Endothelial cell (in vitro differentiated cells): ENCODE data around the gene RAVER1. TPM values are rescaled to one million over a fixed set of nuclear protein-coding genes. Genes with fewer than 3 reads are reported as not detected.
A peak's percentile ranks its signal among the peaks of the same experiment; 100 is the strongest.
"Not testable (repeated sequence)": the region's sequence is repeated elsewhere in the genome, so short reads cannot be mapped to it uniquely, and the experiment has no call there.

Source experiments
- DNase-seq: peaks from one replicate; pipeline ENCODE4 v3.0.0; 2021; ENCODE audit warnings: low spot score
- H3K27ac Mint-ChIP-seq: one replicate; pipeline ENCODE4 v1.8.0; 2021; ENCODE audit warnings: mixed read lengths, inconsistent platforms; ENCODE audit not compliant: unreplicated experiment
- H3K27me3 Mint-ChIP-seq: one replicate; pipeline ENCODE4 v1.8.0; 2021; ENCODE audit warnings: mild to moderate bottlenecking, moderate library complexity, mixed read lengths, inconsistent platforms; ENCODE audit not compliant: unreplicated experiment
- H3K36me3 Mint-ChIP-seq: one replicate; pipeline ENCODE4 v1.8.0; 2021; ENCODE audit warnings: mild to moderate bottlenecking, low read depth, mixed read lengths, inconsistent platforms; ENCODE audit not compliant: unreplicated experiment
- H3K4me1 Mint-ChIP-seq: one replicate; pipeline ENCODE4 v1.8.0; 2021; ENCODE audit warnings: mild to moderate bottlenecking, mixed read lengths, inconsistent platforms; ENCODE audit not compliant: unreplicated experiment
- H3K4me3 Mint-ChIP-seq: one replicate; pipeline ENCODE4 v1.8.0; 2021; ENCODE audit warnings: mild to moderate bottlenecking, mixed read lengths, inconsistent platforms; ENCODE audit not compliant: unreplicated experiment
- H3K9me3 Mint-ChIP-seq: one replicate; pipeline ENCODE4 v1.8.0; 2021; ENCODE audit warnings: mixed read lengths, inconsistent platforms; ENCODE audit not compliant: unreplicated experiment
- CTCF ChIP-seq: fragments of 200-600 bp; sonication (generic); IDR thresholded peaks from one replicate; pipeline ENCODE4 v1.5.0; 2021; ENCODE audit warnings: antibody characterized with exemption; ENCODE audit not compliant: unreplicated experiment
- long read RNA-seq: library from polyadenylated mRNA; unstranded; transcript quantifications from one replicate; pipeline ENCODE4 v2.0.0, GENCODE V29; 2020; ENCODE audit not compliant: unreplicated experiment
- total RNA-seq: library from RNA; stranded (reverse); fragmentation: NEBNext Ultra II Directional; extraction: Animal tissue kit (Norgen Biotek cat#: 25700); gene quantifications from one replicate; pipeline ENCODE4 v1.2.1, GENCODE V29; 2021; ENCODE audit not compliant: unreplicated experiment

Gene RAVER1
- 46.1 TPM for total RNA-seq
- long read RNA-seq, partial matches to known transcripts, result 2 of 7 reads
- long read RNA-seq, other reads (novel, unspliced or antisense), result 1 of 7 reads

- DNase-seq, result peak; percentile 97
- H3K9me3 Mint-ChIP-seq, result no peaks in the 10 kb centered on the region
- peak within 1 kb of the TSS; percentile 92 for H3K27ac Mint-ChIP-seq
- H3K36me3 Mint-ChIP-seq, result peaks cover 17% of the 10 kb centered on the region
- H3K4me3 Mint-ChIP-seq, result peak within 1 kb of the TSS; percentile 96
- peaks cover 14% of the 10 kb centered on the region for H3K27me3 Mint-ChIP-seq
- TF ChIP-seq CTCF, result no peak
- H3K4me1 Mint-ChIP-seq, result peaks cover 9% of the 10 kb centered on the region
Measured at GRCh38 chr19:10332965-10333757, at the start of gene RAVER1. RAVER1 (minus strand) TSS chr19:10333529; CDS start chr19:10333507, 22 bp downstream.

GRCh38 chr19:10383223-10383499, 49.8 kb upstream of the RAVER1 start:
- not testable (repeated sequence) for H3K27me3 Mint-ChIP-seq, DNase-seq, H3K9me3 Mint-ChIP-seq, H3K27ac Mint-ChIP-seq, H3K4me3 Mint-ChIP-seq
- H3K4me1 Mint-ChIP-seq, result peaks cover 14% of the 10 kb centered on the region
- peaks cover 14% of the 10 kb centered on the region for H3K36me3 Mint-ChIP-seq

GRCh38 chr19:10380313-10381102, 47.2 kb upstream of the RAVER1 start, which contains the start of gene TYK2:
TYK2 (minus strand) TSS chr19:10380572; CDS start chr19:10378406, 2,166 bp downstream.
- no peak for TF ChIP-seq CTCF
- peak within 1 kb of the TSS; percentile 96 for H3K4me3 Mint-ChIP-seq
- no peaks in the 10 kb centered on the region for H3K9me3 Mint-ChIP-seq
- H3K36me3 Mint-ChIP-seq, result peaks cover 18% of the 10 kb centered on the region
- H3K4me1 Mint-ChIP-seq, result peaks cover 14% of the 10 kb centered on the region
- H3K27me3 Mint-ChIP-seq, result no peaks in the 10 kb centered on the region
- peak; percentile 92 for DNase-seq
- H3K27ac Mint-ChIP-seq, result peak within 1 kb of the TSS; percentile 83

GRCh38 chr19:10379880-10380312, 46.6 kb upstream of the RAVER1 start:
- H3K4me1 Mint-ChIP-seq, result peaks cover 14% of the 10 kb centered on the region
- H3K27ac Mint-ChIP-seq, result peak overlapping the region; percentile 18
- peaks cover 20% of the 10 kb centered on the region for H3K36me3 Mint-ChIP-seq
- DNase-seq, result no peak
- peak overlapping the region; percentile 96 for H3K4me3 Mint-ChIP-seq
- TF ChIP-seq CTCF, result no peak
- no peaks in the 10 kb centered on the region for H3K27me3 Mint-ChIP-seq
- H3K9me3 Mint-ChIP-seq, result no peaks in the 10 kb centered on the region

- H3K9me3 Mint-ChIP-seq, result no peaks in the 10 kb centered on the region
- H3K4me1 Mint-ChIP-seq, result peaks cover 14% of the 10 kb centered on the region
- no peak overlapping the region for H3K27ac Mint-ChIP-seq
- peaks cover 21% of the 10 kb centered on the region for H3K36me3 Mint-ChIP-seq
- no peak overlapping the region for H3K4me3 Mint-ChIP-seq
- TF ChIP-seq CTCF, result no peak
- DNase-seq, result no peak
- no peaks in the 10 kb centered on the region for H3K27me3 Mint-ChIP-seq
Measured at GRCh38 chr19:10378124-10378523, 44.8 kb upstream of the RAVER1 start.

- Mint-ChIP-seq H3K4me3 (peak overlapping the region; percentile 67), H3K4me1 (peaks cover 14% of the 10 kb centered on the region), H3K36me3 (peaks cover 21% of the 10 kb centered on the region)
- not testable (repeated sequence) for H3K9me3 Mint-ChIP-seq, DNase-seq, H3K27me3 Mint-ChIP-seq, H3K27ac Mint-ChIP-seq
Measured at GRCh38 chr19:10377140-10377640, 43.9 kb upstream of the RAVER1 start.
